Mesodermal cell (in vitro differentiated cells): ENCODE data around the gene STIM2.
"Not testable (repeated sequence)": the region's sequence is repeated elsewhere in the genome, so short reads cannot be mapped to it uniquely, and the experiment has no call there.

Source experiments
- H3K27ac ChIP-seq: 2 replicates; pipeline ENCODE4 v1.7.0; 2013; ENCODE audit warnings: mild to moderate bottlenecking, low read depth, low read length, moderate library complexity; ENCODE audit not compliant: severe bottlenecking
- H3K36me3 ChIP-seq: 2 replicates; pipeline ENCODE4 v1.7.1; 2013; ENCODE audit warnings: mild to moderate bottlenecking, low read length, moderate library complexity; ENCODE audit not compliant: control insufficient read depth, insufficient read depth
- H3K4me1 ChIP-seq: one replicate; pipeline ENCODE4 v1.7.1; 2013; ENCODE audit warnings: mild to moderate bottlenecking, low read length; ENCODE audit not compliant: insufficient read depth, control insufficient read depth, poor library complexity, severe bottlenecking
- H3K4me3 ChIP-seq: 2 replicates; pipeline ENCODE4 v1.7.0; 2013; ENCODE audit warnings: low read length, control low read depth, mild to moderate bottlenecking; ENCODE audit not compliant: insufficient read depth, poor library complexity, severe bottlenecking; ENCODE audit errors: extremely low read depth
- H3K9me3 ChIP-seq: 2 replicates; pipeline ENCODE4 v1.7.1; 2013; ENCODE audit warnings: mild to moderate bottlenecking, low read length, moderate library complexity; ENCODE audit not compliant: control insufficient read depth
- WGBS, 2 experiments: methylation state at CpG; one replicate each; pipeline ENCODE4 v1.1.5; 2013; ENCODE audit warnings: missing lambda C conversion rate in 2 of 2; ENCODE audit not compliant: insufficient coverage in 2 of 2; 5-methylcytosine and 5-hydroxymethylcytosine counted together

The STIM2 gene

DNA sequence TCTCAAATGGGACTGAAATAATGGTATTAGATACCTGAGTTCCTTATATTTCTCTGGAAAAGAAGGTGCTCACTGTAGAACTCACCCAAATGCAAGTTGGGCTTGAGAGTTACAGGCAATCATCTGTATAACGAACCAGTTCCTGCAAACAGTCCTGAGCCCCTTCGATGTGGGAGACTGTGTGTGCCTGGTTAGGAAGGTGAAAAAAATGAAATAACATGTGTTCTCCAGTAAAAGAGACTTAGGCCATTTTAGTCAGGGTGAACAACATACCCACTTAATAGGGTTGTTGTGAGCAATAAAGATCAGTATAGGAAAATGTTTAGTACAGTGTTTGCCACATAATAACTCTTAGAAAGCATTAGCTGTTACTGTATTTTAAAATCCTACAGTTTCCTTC lies 23.4 kb downstream of the STIM2 start:
- Histone ChIP-seq H3K36me3 (peaks cover 3% of the 10 kb centered on the region), H3K4me3 (no peak overlapping the region), H3K27ac (peak overlapping the region; percentile 48), H3K4me1 (peaks cover 16% of the 10 kb centered on the region), H3K9me3 (no peaks in the 10 kb centered on the region)
- WGBS, 2 experiments, result 70% methylated on average over 2 of the region's 2 CpGs; no CpG with 5 or more reads in 1 of the 2 experiments

DNA sequence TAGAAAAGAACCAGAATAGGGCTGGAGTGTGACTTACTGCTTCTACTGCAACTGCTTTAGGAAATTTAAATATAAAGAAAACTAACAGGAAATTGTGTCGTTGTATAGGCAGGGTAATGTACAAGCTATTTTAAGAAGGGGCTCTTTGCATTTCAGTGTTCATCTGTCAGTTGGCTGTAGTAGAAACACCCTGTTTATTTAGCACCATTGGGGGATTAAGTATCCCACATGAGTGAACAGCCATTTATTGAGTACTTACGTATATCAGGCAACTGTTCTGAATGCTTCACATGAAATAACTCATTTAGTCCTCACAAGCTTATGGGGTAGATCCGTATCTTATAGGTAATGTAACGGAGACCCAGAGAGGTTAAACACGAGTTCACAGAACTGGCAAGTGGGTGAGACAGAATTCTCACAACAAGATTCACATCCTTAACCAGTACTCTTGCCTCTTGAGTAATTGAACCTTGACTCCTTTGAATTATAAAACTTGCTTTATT lies 23.9 kb downstream of the STIM2 start:
- H3K4me3 ChIP-seq, result no peak overlapping the region
- H3K4me1 ChIP-seq, result peaks cover 16% of the 10 kb centered on the region
- peak overlapping the region; percentile 48 for H3K27ac ChIP-seq
- H3K9me3 ChIP-seq, result no peaks in the 10 kb centered on the region
- 82 to 100% methylated on average over 1 to 4 of the region's 5 CpGs for WGBS, 2 experiments
- H3K36me3 ChIP-seq, result no peaks in the 10 kb centered on the region

DNA sequence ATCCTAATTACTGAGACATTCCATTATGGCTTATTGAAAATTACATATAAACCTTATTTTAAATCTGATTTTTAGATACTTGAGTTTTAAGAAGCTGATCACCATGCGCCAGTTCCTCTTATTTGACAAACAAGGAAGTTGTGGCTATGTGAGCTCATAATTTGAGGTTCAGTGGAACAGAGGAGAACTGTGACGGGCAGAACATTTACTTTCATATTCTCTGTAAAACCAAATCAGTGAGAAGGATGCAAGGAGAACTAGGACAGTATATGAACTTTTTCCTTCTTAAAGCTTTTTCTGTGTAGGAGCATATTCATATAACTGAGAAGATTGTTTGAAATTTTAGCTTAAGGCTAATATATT lies 25.3 kb downstream of the STIM2 start:
- H3K4me3 ChIP-seq, result no peak overlapping the region
- H3K27ac ChIP-seq, result no peak overlapping the region
- peaks cover 7% of the 10 kb centered on the region for H3K36me3 ChIP-seq
- peaks cover 16% of the 10 kb centered on the region for H3K4me1 ChIP-seq
- peaks cover 7% of the 10 kb centered on the region for H3K9me3 ChIP-seq
- no CpG with 5 or more reads among the region's 2 CpGs for WGBS, 2 experiments

DNA sequence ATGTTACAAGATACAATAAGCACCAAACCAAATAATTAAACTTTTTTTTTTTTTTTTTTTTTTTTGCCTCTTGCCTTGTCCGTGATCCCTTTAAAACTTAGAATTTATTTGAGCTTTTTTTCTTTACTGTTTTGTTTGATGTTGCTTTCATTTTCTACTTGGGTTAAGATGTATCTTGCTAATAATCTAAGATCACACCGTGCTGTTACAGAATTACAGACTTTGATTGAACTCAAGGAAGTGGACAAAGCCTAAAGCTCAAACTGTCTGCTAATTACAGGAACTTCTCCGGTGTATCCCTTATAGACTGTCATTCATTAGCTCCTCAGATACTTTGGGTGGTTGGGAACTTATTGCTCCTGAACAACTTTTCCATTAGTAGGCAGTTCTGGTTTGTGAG lies 26.5 kb downstream of the STIM2 start:
- WGBS, 2 experiments, result 86 to 89% methylated on average over 1 of the region's 3 CpGs
- Histone ChIP-seq H3K9me3 (peaks cover 7% of the 10 kb centered on the region), H3K36me3 (peaks cover 9% of the 10 kb centered on the region), H3K4me3 (no peak overlapping the region), H3K27ac (no peak overlapping the region), H3K4me1 (peaks cover 16% of the 10 kb centered on the region)

DNA sequence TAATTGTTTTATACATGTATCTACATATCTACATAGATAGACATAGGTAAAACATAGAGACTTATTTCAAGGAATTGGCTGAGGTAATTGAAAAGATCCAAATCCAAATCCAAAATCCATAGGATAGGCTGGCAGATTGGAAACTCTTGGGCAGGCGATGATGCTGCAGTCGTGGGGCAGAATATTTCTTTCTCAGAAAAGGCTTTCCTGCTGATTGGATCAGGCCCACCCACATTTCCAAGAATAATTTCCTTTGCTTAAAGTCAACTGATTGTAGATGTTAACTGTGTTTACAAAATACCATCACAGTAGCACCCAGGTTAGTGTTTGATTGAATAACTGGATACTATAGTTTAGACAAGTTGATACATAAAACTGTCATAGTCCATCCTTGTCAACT lies 27.2 kb downstream of the STIM2 start:
- H3K4me3 ChIP-seq, result no peak overlapping the region
- no peak overlapping the region for H3K27ac ChIP-seq
- peaks cover 16% of the 10 kb centered on the region for H3K4me1 ChIP-seq
- H3K9me3 ChIP-seq, result peaks cover 7% of the 10 kb centered on the region
- H3K36me3 ChIP-seq, result peaks cover 9% of the 10 kb centered on the region
- WGBS, 2 experiments, result no CpG with 5 or more reads among the region's 2 CpGs

DNA sequence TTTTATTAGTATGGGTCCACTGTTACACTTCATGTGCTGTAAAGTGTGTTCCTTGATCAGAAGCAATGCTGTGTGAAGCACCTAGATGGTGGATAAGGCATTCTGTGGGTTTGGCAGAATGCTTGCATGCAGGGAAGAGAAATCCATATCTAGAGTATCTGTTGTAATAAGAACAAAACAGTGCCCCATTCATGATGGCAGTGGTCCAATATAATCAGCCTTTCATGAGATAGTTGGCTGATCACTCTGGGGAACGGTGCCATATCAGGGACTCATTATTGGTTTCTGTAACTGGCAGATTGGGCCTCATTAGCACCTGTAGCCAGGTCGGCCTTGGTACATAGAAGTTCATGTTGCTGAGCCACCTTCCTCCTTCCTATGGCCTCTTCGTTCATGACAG lies 28.7 kb downstream of the STIM2 start:
- 90 to 96% methylated on average over 1 to 2 of the region's 3 CpGs for WGBS, 2 experiments
- peaks cover 8% of the 10 kb centered on the region for H3K4me1 ChIP-seq

DNA sequence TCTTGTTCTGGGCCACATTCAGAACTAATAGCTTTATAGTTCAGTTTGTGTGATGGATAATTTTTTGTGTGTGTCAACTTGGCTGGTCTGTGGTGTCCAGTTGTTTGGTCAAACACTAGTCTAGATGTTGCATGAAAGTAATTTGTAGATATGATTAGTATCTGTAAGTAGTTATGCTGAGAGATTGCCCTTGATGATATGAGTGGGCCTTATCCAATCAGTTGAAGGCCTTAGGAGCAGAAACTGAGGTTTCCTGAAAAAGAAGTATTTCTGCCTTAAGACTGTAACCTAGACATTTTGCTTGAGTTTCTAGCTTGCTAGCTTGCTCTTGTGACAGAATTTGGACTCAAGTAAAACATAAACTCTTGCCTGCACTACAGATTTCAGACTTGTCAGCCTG lies 30.4 kb downstream of the STIM2 start:
- peaks cover 7% of the 10 kb centered on the region for H3K9me3 ChIP-seq
- H3K4me1 ChIP-seq, result no peaks in the 10 kb centered on the region
- H3K4me3 ChIP-seq, result no peak overlapping the region
- H3K27ac ChIP-seq, result no peak overlapping the region
- peaks cover 9% of the 10 kb centered on the region for H3K36me3 ChIP-seq

More for the DNA sequence above, 28.7 kb downstream of the STIM2 start:
- Histone ChIP-seq H3K4me3 (no peak overlapping the region), H3K9me3 (peaks cover 7% of the 10 kb centered on the region), H3K27ac (no peak overlapping the region), H3K36me3 (peaks cover 9% of the 10 kb centered on the region)

DNA sequence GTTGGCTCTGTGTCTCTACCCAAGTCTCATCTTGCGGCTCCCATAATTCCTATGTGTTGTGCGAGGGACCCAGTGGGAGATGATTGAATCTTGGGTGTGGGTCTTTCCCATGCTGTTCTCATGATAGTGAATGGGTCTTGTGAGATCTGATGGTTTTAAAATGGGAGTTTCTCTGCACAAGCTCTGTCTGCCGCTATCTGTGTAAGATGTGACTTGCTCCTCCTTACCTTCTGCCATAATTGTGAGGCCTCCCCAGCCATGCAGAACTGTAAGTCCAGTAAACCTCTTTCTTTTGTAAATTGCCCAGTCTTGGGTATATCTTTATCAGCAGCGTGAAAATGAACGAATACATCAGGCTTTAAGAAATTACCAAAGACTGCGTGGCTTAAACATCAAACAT lies 31.2 kb downstream of the STIM2 start:
- Histone ChIP-seq H3K36me3 (peaks cover 9% of the 10 kb centered on the region), H3K4me1 (no peaks in the 10 kb centered on the region), H3K27ac (no peak overlapping the region), H3K4me3 (no peak overlapping the region), H3K9me3 (peaks cover 7% of the 10 kb centered on the region)
- 92 to 100% methylated on average over 2 to 5 of the region's 6 CpGs for WGBS, 2 experiments

DNA sequence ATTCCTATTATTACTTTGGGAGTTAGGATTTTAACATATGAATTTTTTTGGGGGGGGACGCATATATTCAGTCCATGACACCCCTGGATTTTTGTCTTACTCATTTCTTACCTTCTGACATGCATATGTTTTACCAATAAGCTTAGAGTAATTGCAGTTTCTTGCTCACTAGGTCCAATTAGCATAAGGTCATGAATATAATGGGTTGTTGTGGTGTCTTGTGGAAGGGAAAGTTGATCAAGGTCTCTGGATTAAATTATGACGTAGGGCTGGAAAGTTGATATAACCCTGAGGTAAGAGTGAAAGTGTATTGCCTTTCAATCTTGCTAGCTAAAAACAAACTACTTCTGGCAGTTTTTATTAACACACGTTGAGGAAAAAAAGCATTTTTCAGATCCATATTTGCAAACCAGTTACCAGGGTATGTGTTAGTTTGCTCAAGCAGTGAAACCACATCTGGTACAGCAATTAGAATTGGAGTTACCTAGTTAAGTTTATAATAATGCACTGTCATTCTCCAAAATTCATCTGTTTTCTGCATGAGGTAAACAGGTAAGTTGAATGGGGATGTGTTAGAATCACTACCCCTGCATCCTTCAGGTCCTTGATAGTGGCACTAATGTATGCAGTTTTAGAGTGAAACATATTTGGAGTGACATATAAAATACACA lies 32.0 kb downstream of the STIM2 start:
- no peaks in the 10 kb centered on the region for H3K4me1 ChIP-seq
- 100% methylated on average over 1 of the region's 3 CpGs for WGBS, 2 experiments
- H3K27ac ChIP-seq, result no peak overlapping the region
- H3K36me3 ChIP-seq, result peaks cover 9% of the 10 kb centered on the region
- peaks cover 7% of the 10 kb centered on the region for H3K9me3 ChIP-seq
- no peak overlapping the region for H3K4me3 ChIP-seq

DNA sequence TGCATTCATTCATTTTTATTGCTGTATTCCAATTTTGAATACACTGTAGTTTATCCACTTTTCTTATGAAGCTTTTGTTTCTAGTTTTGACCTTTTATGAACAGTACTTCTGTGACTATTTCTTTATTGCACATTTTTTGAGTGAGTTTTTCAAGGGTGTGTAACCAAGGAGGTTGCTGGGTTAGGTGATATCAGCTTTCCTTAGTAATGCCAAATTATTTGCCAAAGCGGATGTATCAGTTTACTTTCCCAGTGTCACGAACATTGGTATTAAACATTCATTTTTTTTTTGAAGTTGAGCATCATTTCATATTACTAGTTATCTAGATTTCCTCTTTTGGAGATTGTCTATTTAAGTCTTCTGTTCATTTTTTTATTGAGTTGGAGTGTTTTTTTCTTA lies 32.9 kb downstream of the STIM2 start:
- peaks cover 7% of the 10 kb centered on the region for H3K9me3 ChIP-seq
- no CpG with 5 or more reads among the region's 2 CpGs for WGBS, 2 experiments
- H3K27ac ChIP-seq, result no peak overlapping the region
- H3K36me3 ChIP-seq, result peaks cover 9% of the 10 kb centered on the region
- H3K4me1 ChIP-seq, result no peaks in the 10 kb centered on the region
- H3K4me3 ChIP-seq, result no peak overlapping the region

DNA sequence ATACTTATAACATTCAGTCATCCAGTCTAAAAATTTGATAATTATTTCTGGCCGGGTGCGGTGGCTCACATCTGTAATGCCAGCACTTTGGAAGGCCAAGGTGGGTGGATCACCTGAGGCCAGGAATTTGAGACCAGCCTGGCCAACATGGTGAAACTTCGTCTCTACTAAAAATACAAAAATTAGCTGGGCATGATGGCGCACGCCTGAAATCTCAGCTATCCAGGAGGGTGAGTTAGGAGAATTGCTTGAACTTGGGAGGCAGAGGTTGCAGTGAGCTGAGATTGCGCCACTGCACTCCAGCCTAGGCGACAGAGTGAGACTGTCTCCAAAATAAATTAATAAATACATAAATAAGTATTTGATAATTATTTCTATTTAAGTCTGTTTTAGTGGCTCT lies 34.2 kb downstream of the STIM2 start:
- H3K9me3 ChIP-seq, H3K27ac ChIP-seq, H3K4me3 ChIP-seq, H3K36me3 ChIP-seq, H3K4me1 ChIP-seq: not testable (repeated sequence)
- 95 to 96% methylated on average over 4 to 5 of the region's 7 CpGs for WGBS, 2 experiments
